Head of caudate nucleus (tissue), 42 donors: ENCODE data around the gene HSH2D.

Experiments
- DNase-seq, 42 donors: peaks; one replicate each; pipeline versions ENCODE4 v3.0.0 to v3.0.0-alpha.2; 2020 to 2021; ENCODE audit warnings: mixed read lengths in 7 of 42
- intact Hi-C: fragments of 100-400 bp; cut with DNase I; formaldehyde crosslinking; loops from one replicate; pipeline ENCODE4 v1.15.0; 2022

Gene HSH2D

DNA sequence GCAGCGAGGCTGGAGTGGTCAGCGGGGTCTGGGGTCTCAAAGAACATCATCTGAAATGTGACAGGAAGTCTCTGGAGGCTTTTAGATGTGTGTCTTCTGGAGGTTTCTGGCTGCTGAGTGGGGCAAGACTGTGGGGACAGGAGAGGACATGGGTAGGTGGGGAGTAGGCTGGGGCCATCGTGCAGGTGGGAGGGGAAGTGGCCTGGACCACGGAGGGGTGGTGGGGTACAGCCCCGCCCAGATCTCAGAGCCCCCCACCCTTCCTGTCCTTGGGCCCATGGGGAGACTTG is 60.5 kb downstream of the HSH2D start:
- intact Hi-C loops, result no loop called here
- DNase-seq, result peak in 1 of 42 donors; percentile 19

DNA sequence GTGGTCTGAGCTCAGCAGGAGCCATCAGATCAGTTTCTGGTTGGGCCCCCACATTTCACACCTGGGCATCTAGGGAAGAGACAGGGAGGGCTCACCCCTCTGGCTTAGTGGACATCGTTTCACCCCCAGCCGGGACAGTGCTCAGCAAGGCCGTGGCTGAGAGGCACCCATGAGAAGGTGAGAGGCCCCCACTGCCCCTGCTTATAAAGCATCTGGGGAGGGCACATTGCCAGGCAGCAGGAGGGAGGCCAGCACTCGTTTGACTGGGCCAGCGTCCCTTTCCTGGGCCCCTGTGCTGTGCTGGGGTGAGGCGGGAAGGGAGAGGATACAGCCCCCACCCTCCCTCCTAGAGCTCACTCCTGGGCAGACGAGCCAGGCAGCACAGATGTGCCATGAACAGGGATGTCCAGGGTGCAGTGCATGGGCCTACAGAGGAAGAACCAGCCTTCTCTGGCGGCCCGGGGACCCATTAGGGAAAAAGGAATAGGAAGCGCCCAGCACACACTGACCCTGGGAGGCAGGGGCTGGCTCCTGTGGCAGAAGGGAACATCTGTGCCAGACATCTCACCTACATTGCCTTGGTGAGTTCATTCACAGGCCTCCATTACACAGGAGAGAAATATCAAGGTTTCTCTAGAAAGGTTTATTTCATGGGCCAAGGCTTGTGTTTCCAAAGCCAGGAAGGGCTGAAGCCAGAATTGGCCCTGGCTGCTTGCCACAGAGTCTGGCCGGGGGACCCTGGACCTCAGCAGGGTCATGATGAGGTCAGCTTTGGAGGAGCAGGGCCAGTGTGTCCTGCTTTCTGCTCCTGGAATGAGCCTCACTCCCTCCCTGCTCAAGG is 61.9 kb downstream of the HSH2D start:
- DNase-seq, result peak in 6 of 42 donors; percentile 8 to 45 (median 25)
- intact Hi-C loops, result no loop called here

DNA sequence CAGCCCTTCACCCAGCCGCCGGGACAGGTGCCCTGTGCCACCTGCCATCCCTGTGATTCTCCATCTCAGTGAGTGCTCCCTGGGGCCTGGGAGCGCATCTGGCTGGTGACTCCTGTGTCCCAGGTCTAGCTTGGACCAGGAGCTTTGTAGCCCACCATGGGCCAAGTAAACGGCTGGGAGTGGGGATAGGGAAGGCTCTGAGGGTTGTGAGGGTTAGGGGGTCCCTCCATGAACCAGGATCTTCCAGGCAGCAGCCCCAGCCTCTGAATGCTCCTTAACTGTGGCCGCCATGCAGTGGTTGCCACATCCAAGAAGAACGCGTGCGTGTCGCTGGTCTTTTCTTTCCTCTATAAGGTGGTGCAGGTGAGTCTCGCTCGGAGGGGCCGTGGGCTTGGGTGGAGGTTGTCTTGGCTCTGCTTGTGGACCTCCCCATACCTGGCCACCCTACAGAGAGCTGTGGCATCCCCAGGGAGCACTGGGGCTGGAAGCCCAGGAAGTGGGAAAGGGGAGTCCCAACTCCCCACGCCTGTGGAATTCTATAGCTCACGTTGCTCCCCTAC is 62.6 kb downstream of the HSH2D start:
- intact Hi-C loops, result no loop called here
- DNase-seq, result peak in 2 of 42 donors; percentile 3 to 27

DNA sequence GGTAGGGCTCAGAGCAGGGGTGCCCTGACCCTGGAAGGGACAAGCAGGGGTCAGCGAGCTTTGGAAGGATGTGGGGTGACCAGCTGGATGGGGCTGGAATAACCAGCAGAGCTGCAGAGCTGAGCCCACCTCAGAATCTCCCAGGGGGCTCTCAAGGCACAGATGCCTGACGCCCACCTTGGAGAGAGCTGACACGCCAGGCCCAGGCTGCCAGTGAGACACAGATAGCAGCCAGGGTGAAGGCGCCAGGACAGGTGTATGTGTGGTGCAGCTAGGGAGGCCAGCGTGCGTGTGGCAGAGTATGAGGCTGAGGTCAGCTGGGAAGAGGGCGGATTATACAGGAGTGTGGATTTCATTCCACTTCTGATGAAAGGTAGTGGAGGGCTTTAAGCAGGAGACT is 63.2 kb downstream of the HSH2D start:
- intact Hi-C loops, result no loop called here

DNA sequence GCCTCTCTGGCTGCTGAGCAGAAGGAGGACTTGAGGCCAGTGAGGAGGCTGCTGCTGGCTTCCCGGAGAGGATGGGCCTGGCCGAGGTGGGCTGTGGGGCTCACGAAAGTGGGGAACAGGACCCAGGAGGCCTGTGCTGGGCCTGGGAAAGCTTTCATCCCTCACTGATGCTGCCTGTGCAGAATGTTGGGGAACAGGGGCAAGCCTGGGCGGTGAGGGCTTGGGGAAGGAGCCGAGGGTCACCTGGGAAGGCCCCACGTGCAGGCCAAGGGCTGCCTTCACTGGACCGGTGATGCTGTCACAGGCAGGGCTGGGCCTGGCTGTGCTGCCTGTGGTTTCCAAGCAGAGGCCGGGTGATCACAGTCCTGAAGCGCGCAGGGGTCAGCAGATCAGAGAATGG is 63.6 kb downstream of the HSH2D start:
- DNase-seq, result peak in 2 of 42 donors; percentile 12 to 15
- intact Hi-C loops, result no loop called here

More for the DNA sequence above, 63.2 kb downstream of the HSH2D start:
- DNase-seq, result peak in 2 of 42 donors; percentile 1 to 13

DNA sequence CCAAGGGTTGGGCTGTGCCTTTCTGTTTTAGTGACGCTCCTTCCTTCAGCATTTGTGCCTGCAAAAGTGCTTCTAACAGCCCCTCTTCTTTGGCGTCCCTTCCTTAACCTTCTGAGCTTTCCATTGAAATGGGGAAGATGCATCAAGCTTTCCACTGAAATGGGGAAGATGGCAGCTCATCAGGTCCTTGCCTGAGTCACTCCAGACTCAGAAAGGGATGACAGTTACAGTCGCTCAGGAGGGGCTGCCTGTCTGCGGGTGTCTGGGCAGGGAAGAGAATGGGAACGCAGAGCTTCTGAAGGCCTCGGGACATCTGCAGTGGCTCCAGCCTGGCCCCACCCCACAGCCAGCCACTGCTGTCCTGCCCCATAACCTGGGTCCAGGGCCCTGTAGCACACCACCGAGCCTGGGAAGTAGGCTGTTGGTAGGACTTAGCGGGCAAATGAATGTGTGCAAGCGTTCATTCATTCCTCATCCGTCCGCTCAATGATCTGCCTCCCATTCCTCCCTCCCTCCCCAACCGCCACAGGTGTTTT is 64.1 kb downstream of the HSH2D start:
- intact Hi-C loops, result no loop called here
- peak in 2 of 42 donors; percentile 3 to 6 for DNase-seq
